Measurements from ENCODE around the gene TRIM43. TPM values are rescaled to one million over a fixed set of nuclear protein-coding genes. Genes with fewer than 3 reads are reported as not detected.
"Not testable (repeated sequence)": the region's sequence is repeated elsewhere in the genome, so short reads cannot be mapped to it uniquely, and the experiment has no call there.

TRIM43 gene
- not detected for polyA plus RNA-seq (ENCODE audit: insufficient read length)

DNA sequence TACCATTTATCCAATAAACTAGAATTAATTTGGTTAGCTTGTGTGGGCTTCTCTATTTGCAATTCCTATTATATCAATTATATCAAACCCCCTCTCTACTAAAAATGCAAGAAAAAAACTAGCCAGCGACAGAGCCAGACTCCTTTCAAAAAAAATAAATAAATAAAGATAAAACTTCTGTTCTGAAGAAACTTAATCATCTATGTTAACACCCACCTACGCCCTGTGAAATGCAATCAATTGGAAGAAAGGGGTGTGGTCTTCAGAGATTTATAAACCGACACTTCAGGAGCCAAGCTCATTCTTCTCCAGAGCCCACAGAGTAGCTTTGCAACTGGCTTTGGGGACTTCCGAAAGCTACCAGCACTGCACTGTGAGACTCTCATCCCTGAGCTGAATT is at the start of gene TRIM43:
TSS of gene TRIM43 (plus strand) at position 301 of the 400 bp plus-strand sequence. CDS start 2,023 bp downstream, outside the sequence.
- not testable (repeated sequence) for DNase-seq

- no peak for DNase-seq
Measured at GRCh38 chr2:95551055-95551568, 40.7 kb upstream of the TRIM43 start.

GRCh38 chr2:95552911-95553310 is 38.9 kb upstream of the TRIM43 start:
- no peak for DNase-seq

- DNase-seq, result no peak
Measured at GRCh38 chr2:95569170-95569569, 22.6 kb upstream of the TRIM43 start.

GRCh38 chr2:95573866-95574265 is 17.9 kb upstream of the TRIM43 start:
- DNase-seq, result no peak

GRCh38 chr2:95574506-95574905 is 17.3 kb upstream of the TRIM43 start:
- DNase-seq, result no peak

- DNase-seq, result no peak
Measured at GRCh38 chr2:95575857-95576256, 15.9 kb upstream of the TRIM43 start.

GRCh38 chr2:95578539-95578938 is 13.3 kb upstream of the TRIM43 start:
- DNase-seq, result no peak

GRCh38 chr2:95583545-95583944 is 8.3 kb upstream of the TRIM43 start:
- DNase-seq, result not testable (repeated sequence)

- not testable (repeated sequence) for DNase-seq
Measured at GRCh38 chr2:95584321-95584720, 7.5 kb upstream of the TRIM43 start.

DNA sequence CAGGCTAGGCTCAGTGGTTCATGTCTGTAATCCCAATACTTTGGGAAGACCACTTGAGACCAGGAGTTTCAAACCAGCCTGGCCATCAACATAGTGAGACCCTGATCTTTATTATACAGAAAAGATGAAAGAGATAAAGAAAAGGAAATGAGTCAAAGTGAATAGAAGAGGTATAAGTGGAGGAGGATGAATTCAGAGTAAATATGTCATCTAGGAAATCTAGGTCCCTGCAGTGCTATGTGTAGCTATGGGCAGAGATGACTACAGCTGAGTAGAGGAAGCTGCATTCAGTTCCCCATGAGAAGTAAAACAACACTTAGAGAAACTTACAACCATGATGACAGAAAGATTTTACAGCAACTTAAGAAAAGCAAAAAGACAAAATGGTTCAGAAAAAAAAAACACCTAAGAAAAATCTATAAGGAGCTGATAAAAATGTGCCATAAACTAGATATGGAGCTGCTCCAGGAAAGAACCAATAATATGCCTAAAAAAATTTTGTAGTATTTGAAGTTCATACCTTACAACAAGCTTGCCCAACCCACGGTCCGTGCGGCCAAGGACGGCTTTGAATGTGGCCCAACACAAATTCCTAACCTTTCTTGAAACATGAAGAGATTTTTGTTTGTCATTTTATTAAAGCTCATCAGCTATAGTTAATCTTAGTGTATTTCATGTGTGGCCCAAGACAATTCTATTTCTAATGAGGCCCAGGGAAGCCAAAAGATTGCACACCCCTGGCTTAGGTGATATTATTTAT is 1.8 kb upstream of the TRIM43 start:
- DNase-seq, result not testable (repeated sequence)

DNA sequence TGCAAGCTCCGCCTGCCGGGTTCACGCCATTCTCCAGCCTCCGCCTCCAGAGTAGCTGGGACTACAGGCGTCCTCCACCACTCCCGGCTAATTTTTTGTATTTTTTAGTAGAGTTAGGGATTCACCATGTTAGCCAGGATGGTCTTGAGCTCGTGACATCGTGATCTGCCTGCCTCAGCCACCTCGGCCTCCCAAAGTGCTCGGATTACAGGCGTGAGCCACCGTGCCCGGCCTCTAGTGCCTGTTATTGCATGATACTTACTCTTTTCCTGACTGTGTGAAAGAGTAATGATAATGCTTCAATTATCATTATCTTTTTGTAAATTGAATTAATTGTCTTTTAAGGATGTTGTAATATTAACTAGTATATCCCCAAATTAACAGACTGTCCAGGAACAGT is 1.2 kb downstream of the TRIM43 start:
- DNase-seq, result not testable (repeated sequence)

GRCh38 chr2:95595012-95595411 is 3.2 kb downstream of the TRIM43 start:
- not testable (repeated sequence) for DNase-seq

- DNase-seq, result not testable (repeated sequence)
Measured at GRCh38 chr2:95601301-95601700, 9.5 kb downstream of the TRIM43 start.

GRCh38 chr2:95602146-95602545 is 10.3 kb downstream of the TRIM43 start:
- not testable (repeated sequence) for DNase-seq

DNA sequence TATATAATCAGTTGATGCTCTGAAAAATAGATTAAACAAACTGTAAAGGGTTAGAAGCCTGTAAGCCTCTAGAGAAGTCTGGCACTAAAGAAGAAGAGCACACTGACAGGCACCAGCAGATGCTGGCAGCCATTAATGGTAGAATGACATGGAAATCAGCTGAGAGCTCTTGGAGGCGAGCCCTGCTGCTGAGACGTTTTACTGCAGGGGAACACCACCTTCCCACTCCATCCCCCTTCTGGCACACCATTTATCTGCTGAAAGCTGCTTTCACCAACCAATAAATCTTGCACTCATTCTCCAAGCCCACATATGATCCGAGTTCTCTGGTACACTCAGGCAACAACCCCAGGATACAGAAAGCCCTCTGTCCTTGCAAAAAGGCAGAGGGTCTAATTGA is 16.6 kb downstream of the TRIM43 start:
- DNase-seq, result not testable (repeated sequence)

DNA sequence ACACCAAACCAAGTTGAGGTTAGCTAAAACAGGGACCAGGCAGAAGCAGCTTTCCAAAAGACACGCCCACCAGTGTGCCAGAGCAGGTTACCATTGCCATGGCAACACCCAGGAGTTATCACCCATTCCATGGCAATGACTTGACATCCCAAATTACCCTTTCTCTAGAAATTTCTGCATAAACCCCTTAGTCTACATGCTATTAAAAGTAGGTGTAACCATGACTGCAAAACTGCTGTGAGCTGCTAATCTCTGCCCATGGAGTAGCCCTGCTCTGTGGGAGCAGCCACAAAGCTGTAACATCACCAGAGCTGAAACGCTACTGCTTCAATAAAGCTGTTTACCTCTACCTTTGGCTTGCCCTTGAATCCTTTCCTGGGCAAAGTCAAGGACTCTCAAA is 18.0 kb downstream of the TRIM43 start:
- DNase-seq, result not testable (repeated sequence)

GRCh38 chr2:95613048-95613447 is 21.2 kb downstream of the TRIM43 start:
- not testable (repeated sequence) for DNase-seq

GRCh38 chr2:95622728-95623127 is 30.9 kb downstream of the TRIM43 start:
- DNase-seq, result not testable (repeated sequence)

GRCh38 chr2:95630987-95631386 is 39.2 kb downstream of the TRIM43 start:
- not testable (repeated sequence) for DNase-seq

GRCh38 chr2:95633626-95634259 is 41.9 kb downstream of the TRIM43 start:
- DNase-seq, result not testable (repeated sequence)

- not testable (repeated sequence) for DNase-seq
Measured at GRCh38 chr2:95640515-95641288, 48.9 kb downstream of the TRIM43 start.

GRCh38 chr2:95641289-95641575 is 49.4 kb downstream of the TRIM43 start:
- not testable (repeated sequence) for DNase-seq
